ENCODE results near the gene SYNGAP1. TPM values are rescaled to one million over a fixed set of nuclear protein-coding genes. Genes with fewer than 3 reads are reported as not detected.

The SYNGAP1 gene
- total and polyA plus RNA-seq, 5 donors from 2014 or later = 0.48 to 81.4 (median 0.64) TPM

GRCh38 chr6:33427585-33428223 is 7.8 kb downstream of the SYNGAP1 start:
- H3K27me3 ChIP-seq (ENCODE audit: control insufficient read depth, insufficient read depth, low read length) = no peaks in the 10 kb centered on the region
- H3K9me3 Mint-ChIP-seq = peaks cover 0 to 1% (median 0%) of the 10 kb centered on the region in 7 donors
- H3K36me3 ChIP-seq (ENCODE audit: control insufficient read depth, insufficient read depth, low read length) = no peaks in the 10 kb centered on the region
- H3K27ac Mint-ChIP-seq = peak overlapping the region; percentile 96 to 100 (median 96)
- H3K27ac ChIP-seq (ENCODE audit: insufficient read depth, low read length, poor library complexity, severe bottlenecking) = peak overlapping the region; percentile 90
- ATAC-seq (ENCODE audit: low read depth in 2 of 2) (peak in 1 of 2 donors; percentile 8), DNase-seq (peak; percentile 49 to 71 (median 60))
- peaks cover 5% of the 10 kb centered on the region for H3K36me3 Mint-ChIP-seq
- H3K9me3 ChIP-seq (ENCODE audit: control insufficient read depth in 2 of 2, low read length in 2 of 2) = no peaks in the 10 kb centered on the region
- peak overlapping the region; percentile 92 to 98 (median 97) for H3K4me3 Mint-ChIP-seq
- H3K4me1 ChIP-seq (ENCODE audit: control insufficient read depth, insufficient read depth, low read length, poor library complexity, severe bottlenecking) = peaks cover 76% of the 10 kb centered on the region
- H3K4me1 Mint-ChIP-seq = peaks cover 14 to 87% (median 59%) of the 10 kb centered on the region in 4 donors
- H3K4me3 ChIP-seq (ENCODE audit: low read depth, low read length) = peak overlapping the region; percentile 85
- peaks cover 11% of the 10 kb centered on the region for H3K27me3 Mint-ChIP-seq

- peaks cover 11% of the 10 kb centered on the region for H3K27me3 Mint-ChIP-seq
- H3K4me3 ChIP-seq (ENCODE audit: low read depth, low read length) = peak overlapping the region; percentile 87
- no peaks in the 10 kb centered on the region for H3K36me3 ChIP-seq (ENCODE audit: control insufficient read depth, insufficient read depth, low read length)
- peak overlapping the region; percentile 94 to 98 (median 98) for H3K27ac Mint-ChIP-seq
- peak overlapping the region; percentile 92 to 98 (median 94) for H3K4me3 Mint-ChIP-seq
- H3K9me3 Mint-ChIP-seq = peaks cover 0 to 1% (median 0%) of the 10 kb centered on the region in 7 donors
- DNase-seq = peak in 2 of 3 donors; percentile 49 to 63
- peak overlapping the region; percentile 90 for H3K27ac ChIP-seq (ENCODE audit: insufficient read depth, low read length, poor library complexity, severe bottlenecking)
- H3K4me1 ChIP-seq (ENCODE audit: control insufficient read depth, insufficient read depth, low read length, poor library complexity, severe bottlenecking) = peaks cover 76% of the 10 kb centered on the region
- H3K36me3 Mint-ChIP-seq = peaks cover 9% of the 10 kb centered on the region
- H3K27me3 ChIP-seq (ENCODE audit: control insufficient read depth, insufficient read depth, low read length) = no peaks in the 10 kb centered on the region
- peaks cover 14 to 87% (median 60%) of the 10 kb centered on the region in 4 donors for H3K4me1 Mint-ChIP-seq
- ATAC-seq (ENCODE audit: low read depth in 2 of 2) = no peak
- no peaks in the 10 kb centered on the region for H3K9me3 ChIP-seq (ENCODE audit: control insufficient read depth in 2 of 2, low read length in 2 of 2)
Measured at GRCh38 chr6:33428224-33428965, 8.5 kb downstream of the SYNGAP1 start.

- Mint-ChIP-seq H3K36me3 (peaks cover 7% of the 10 kb centered on the region), H3K27me3 (peaks cover 11% of the 10 kb centered on the region), H3K4me1 (peaks cover 14 to 85% (median 59%) of the 10 kb centered on the region in 4 donors), H3K4me3 (peak overlapping the region; percentile 92 to 98 (median 94)), H3K27ac (peak overlapping the region; percentile 94 to 98 (median 98)), H3K9me3 (peaks cover 0 to 1% (median 0%) of the 10 kb centered on the region in 7 donors)
- H3K27ac ChIP-seq (ENCODE audit: insufficient read depth, low read length, poor library complexity, severe bottlenecking) = peak overlapping the region; percentile 90
- H3K36me3 ChIP-seq (ENCODE audit: control insufficient read depth, insufficient read depth, low read length) = no peaks in the 10 kb centered on the region
- no peaks in the 10 kb centered on the region for H3K27me3 ChIP-seq (ENCODE audit: control insufficient read depth, insufficient read depth, low read length)
- H3K4me3 ChIP-seq (ENCODE audit: low read depth, low read length) = peak overlapping the region; percentile 87
- ATAC-seq (ENCODE audit: low read depth in 2 of 2) (peak in 1 of 2 donors; percentile 1), DNase-seq (no peak)
- peaks cover 76% of the 10 kb centered on the region for H3K4me1 ChIP-seq (ENCODE audit: control insufficient read depth, insufficient read depth, low read length, poor library complexity, severe bottlenecking)
- H3K9me3 ChIP-seq (ENCODE audit: control insufficient read depth in 2 of 2, low read length in 2 of 2) = no peaks in the 10 kb centered on the region
Measured at GRCh38 chr6:33428966-33429749, 9.3 kb downstream of the SYNGAP1 start.

- ATAC-seq (ENCODE audit: low read depth in 2 of 2) (peak; percentile 26 to 30), DNase-seq (peak in 2 of 3 donors; percentile 64 to 88)
- H3K4me1 Mint-ChIP-seq = peaks cover 14 to 81% (median 56%) of the 10 kb centered on the region in 4 donors
- Histone ChIP-seq H3K36me3 (ENCODE audit: control insufficient read depth, insufficient read depth, low read length) (no peaks in the 10 kb centered on the region), H3K4me3 (ENCODE audit: low read depth, low read length) (peak overlapping the region; percentile 87), H3K9me3 (ENCODE audit: control insufficient read depth in 2 of 2, low read length in 2 of 2) (no peaks in the 10 kb centered on the region), H3K27me3 (ENCODE audit: control insufficient read depth, insufficient read depth, low read length) (no peaks in the 10 kb centered on the region), H3K4me1 (ENCODE audit: control insufficient read depth, insufficient read depth, low read length, poor library complexity, severe bottlenecking) (peaks cover 74% of the 10 kb centered on the region), H3K27ac (ENCODE audit: insufficient read depth, low read length, poor library complexity, severe bottlenecking) (peak overlapping the region; percentile 90)
- peaks cover 6% of the 10 kb centered on the region for H3K36me3 Mint-ChIP-seq
- peak overlapping the region; percentile 94 to 98 (median 98) for H3K27ac Mint-ChIP-seq
- peak overlapping the region; percentile 92 to 98 (median 94) for H3K4me3 Mint-ChIP-seq
- peaks cover 11% of the 10 kb centered on the region for H3K27me3 Mint-ChIP-seq
- H3K9me3 Mint-ChIP-seq = no peaks in the 10 kb centered on the region
Measured at GRCh38 chr6:33429750-33430052, 9.8 kb downstream of the SYNGAP1 start.

GRCh38 chr6:33430334-33430733 is 10.5 kb downstream of the SYNGAP1 start:
- Mint-ChIP-seq H3K36me3 (peaks cover 9% of the 10 kb centered on the region), H3K27me3 (peaks cover 11% of the 10 kb centered on the region), H3K27ac (peak overlapping the region; percentile 94 to 98 (median 98)), H3K9me3 (no peaks in the 10 kb centered on the region), H3K4me1 (peaks cover 14 to 74% (median 51%) of the 10 kb centered on the region in 4 donors), H3K4me3 (peak overlapping the region; percentile 92 to 98 (median 94))
- Histone ChIP-seq H3K4me3 (ENCODE audit: low read depth, low read length) (peak overlapping the region; percentile 87), H3K4me1 (ENCODE audit: control insufficient read depth, insufficient read depth, low read length, poor library complexity, severe bottlenecking) (peaks cover 68% of the 10 kb centered on the region), H3K27ac (ENCODE audit: insufficient read depth, low read length, poor library complexity, severe bottlenecking) (peak overlapping the region; percentile 90), H3K9me3 (ENCODE audit: control insufficient read depth in 2 of 2, low read length in 2 of 2) (no peaks in the 10 kb centered on the region), H3K36me3 (ENCODE audit: control insufficient read depth, insufficient read depth, low read length) (peaks cover 6% of the 10 kb centered on the region), H3K27me3 (ENCODE audit: control insufficient read depth, insufficient read depth, low read length) (no peaks in the 10 kb centered on the region)
- DNase-seq (peak in 2 of 3 donors; percentile 32 to 78), ATAC-seq (ENCODE audit: low read depth in 2 of 2) (no peak)

GRCh38 chr6:33430991-33431879 is 11.4 kb downstream of the SYNGAP1 start:
- Mint-ChIP-seq H3K27ac (peak overlapping the region; percentile 92 to 98 (median 94)), H3K4me1 (peaks cover 14 to 70% (median 49%) of the 10 kb centered on the region in 4 donors), H3K4me3 (peak overlapping the region; percentile 92 to 98 (median 94)), H3K36me3 (peaks cover 18% of the 10 kb centered on the region), H3K9me3 (no peaks in the 10 kb centered on the region), H3K27me3 (peaks cover 11% of the 10 kb centered on the region)
- Histone ChIP-seq H3K4me1 (ENCODE audit: control insufficient read depth, insufficient read depth, low read length, poor library complexity, severe bottlenecking) (peaks cover 59% of the 10 kb centered on the region), H3K9me3 (ENCODE audit: control insufficient read depth in 2 of 2, low read length in 2 of 2) (no peaks in the 10 kb centered on the region), H3K4me3 (ENCODE audit: low read depth, low read length) (peak overlapping the region; percentile 87), H3K36me3 (ENCODE audit: control insufficient read depth, insufficient read depth, low read length) (peaks cover 12% of the 10 kb centered on the region), H3K27ac (ENCODE audit: insufficient read depth, low read length, poor library complexity, severe bottlenecking) (peak overlapping the region; percentile 90), H3K27me3 (ENCODE audit: control insufficient read depth, insufficient read depth, low read length) (no peaks in the 10 kb centered on the region)
- ATAC-seq (ENCODE audit: low read depth in 2 of 2) = peak; percentile 72 to 75
- DNase-seq = peak; percentile 82 to 93 (median 86)
